HEK293 (cell line): ENCODE measurements around the gene PKP3.

Source experiments
- CTCF ChIA-PET: fragments of 350-600 bp; formaldehyde crosslinking; extraction: SDS; loops from one replicate; lab custom pipeline; 2021; ENCODE audit warnings: antibody characterized with exemption; lab: Yijun Ruan, JAX
- POLR2A ChIA-PET: fragments of 300-600 bp; formaldehyde crosslinking; extraction: SDS; loops from one replicate; lab custom pipeline; 2020; ENCODE audit warnings: antibody characterized with exemption, inconsistent platforms; lab: Yijun Ruan, JAX
- H3K27ac ChIP-seq: fragments of 200-500 bp; sonication (Bioruptor generic); 2 replicates; pipeline ENCODE4 v1.5.1; 2014; ENCODE audit warnings: low read depth, low read length, control low read depth, inconsistent platforms; ENCODE audit errors: extremely low read depth
- H3K36me3 ChIP-seq, 2 experiments: fragments of 200-500 bp in 1 of 2; sonication (Bioruptor generic) in 1 of 2; 1 replicate in 1 of 2; 2 replicates in 1 of 2; pipeline ENCODE4 v1.5.1; 2014 to 2017; ENCODE audit warnings: inconsistent platforms in 2 of 2, low read length in 2 of 2; ENCODE audit not compliant: control insufficient read depth in 2 of 2, insufficient read depth in 1 of 2
- H3K4me1 ChIP-seq: fragments of 200-500 bp; sonication (Bioruptor generic); 2 replicates; pipeline ENCODE4 v1.5.1; 2014; ENCODE audit warnings: mild to moderate bottlenecking, low read length, inconsistent platforms; ENCODE audit not compliant: control insufficient read depth, insufficient read depth
- H3K4me3 ChIP-seq: 2 replicates; pipeline ENCODE4 v1.5.1; 2011; ENCODE audit warnings: low read depth, mild to moderate bottlenecking, control low read depth, low read length, moderate library complexity
- H3K9me3 ChIP-seq: fragments of 200-500 bp; sonication (Bioruptor generic); 2 replicates; pipeline ENCODE4 v1.5.1; 2014; ENCODE audit warnings: low read depth, low read length, inconsistent platforms; ENCODE audit not compliant: control insufficient read depth, insufficient read depth
- BCL11B ChIP-seq: fragments of 450-650 bp; formaldehyde crosslinking; IDR thresholded peaks from 2 replicates; pipeline ENCODE4 v1.5.1; 2016; ENCODE audit warnings: low read depth, missing biosample characterization, missing genetic modification characterization
- EGR2 ChIP-seq: fragments of 450-650 bp; formaldehyde crosslinking; IDR thresholded peaks from 2 replicates; pipeline ENCODE4 v1.5.1; 2016; ENCODE audit warnings: low read depth, missing biosample characterization, missing genetic modification characterization
- GFI1B ChIP-seq: fragments of 450-650 bp; formaldehyde crosslinking; IDR thresholded peaks from 2 replicates; pipeline ENCODE4 v1.5.1; 2016; ENCODE audit warnings: missing biosample characterization, missing genetic modification characterization
- GLIS1 ChIP-seq: fragments of 450-650 bp; formaldehyde crosslinking; IDR thresholded peaks from 2 replicates; pipeline ENCODE4 v1.5.1; 2016; ENCODE audit warnings: missing biosample characterization, missing genetic modification characterization
- KLF1 ChIP-seq: fragments of 450-650 bp; formaldehyde crosslinking; IDR thresholded peaks from 2 replicates; pipeline ENCODE4 v1.5.1; 2016; ENCODE audit warnings: missing biosample characterization, missing genetic modification characterization
- KLF10 ChIP-seq: fragments of 450-650 bp; IDR thresholded peaks from 2 replicates; pipeline ENCODE4 v1.5.1; 2018; ENCODE audit warnings: missing biosample characterization, mild to moderate bottlenecking, missing genetic modification characterization
- TRIM28 ChIP-seq: IDR thresholded peaks from 2 replicates; pipeline ENCODE4 v1.6.1; 2011; ENCODE audit warnings: low read length, control low read depth, borderline replicate concordance
- ZFHX2 ChIP-seq: fragments of 450-650 bp; formaldehyde crosslinking; conservative IDR thresholded peaks from 2 replicates; pipeline ENCODE4 v1.5.1; 2016; ENCODE audit warnings: missing biosample characterization, missing genetic modification characterization
- ZFP41 ChIP-seq: fragments of 450-650 bp; formaldehyde crosslinking; IDR thresholded peaks from 2 replicates; pipeline ENCODE4 v1.5.1; 2016; ENCODE audit warnings: missing biosample characterization, missing genetic modification characterization, borderline replicate concordance
- ZNF157 ChIP-seq: fragments of 450-650 bp; formaldehyde crosslinking; IDR thresholded peaks from 2 replicates; pipeline ENCODE4 v1.5.1; 2016; ENCODE audit warnings: missing biosample characterization, missing genetic modification characterization
- ZNF223 ChIP-seq: fragments of 450-650 bp; formaldehyde crosslinking; IDR thresholded peaks from 2 replicates; pipeline ENCODE4 v1.5.1; 2016; ENCODE audit warnings: missing biosample characterization, missing genetic modification characterization
- ZNF518A ChIP-seq: fragments of 450-650 bp; formaldehyde crosslinking; conservative IDR thresholded peaks from 2 replicates; pipeline ENCODE4 v1.5.1; 2016; ENCODE audit warnings: low read depth, missing biosample characterization, missing genetic modification characterization
- ZNF560 ChIP-seq: fragments of 450-650 bp; formaldehyde crosslinking; IDR thresholded peaks from 2 replicates; pipeline ENCODE4 v1.5.1; 2017; ENCODE audit warnings: missing biosample characterization, missing genetic modification characterization, borderline replicate concordance
- ZNF561 ChIP-seq: fragments of 450-650 bp; IDR thresholded peaks from 2 replicates; pipeline ENCODE4 v1.5.1; 2018; ENCODE audit warnings: missing biosample characterization, missing genetic modification characterization, borderline replicate concordance
- ZNF624 ChIP-seq: fragments of 450-650 bp; formaldehyde crosslinking; IDR thresholded peaks from 2 replicates; pipeline ENCODE4 v1.5.1; 2017; ENCODE audit warnings: missing biosample characterization, missing genetic modification characterization
- ZNF747 ChIP-seq: fragments of 450-650 bp; formaldehyde crosslinking; IDR thresholded peaks from 2 replicates; pipeline ENCODE4 v1.5.1; 2016; ENCODE audit warnings: missing biosample characterization, missing genetic modification characterization
- ZNF837 ChIP-seq: fragments of 450-650 bp; formaldehyde crosslinking; IDR thresholded peaks from 2 replicates; pipeline ENCODE4 v1.5.1; 2016; ENCODE audit warnings: missing biosample characterization, missing genetic modification characterization
- TF ChIP-seq, protein P1 (sequence below): fragments of 450-650 bp; IDR thresholded peaks from 2 replicates; pipeline ENCODE4 v1.5.1; 2018; ENCODE audit warnings: missing biosample characterization, missing genetic modification characterization
- TF ChIP-seq, protein P2 (sequence below): fragments of 450-650 bp; formaldehyde crosslinking; IDR thresholded peaks from 2 replicates; pipeline ENCODE4 v1.5.1; 2016; ENCODE audit warnings: missing biosample characterization, missing genetic modification characterization, low read depth

Gene PKP3

DNA sequence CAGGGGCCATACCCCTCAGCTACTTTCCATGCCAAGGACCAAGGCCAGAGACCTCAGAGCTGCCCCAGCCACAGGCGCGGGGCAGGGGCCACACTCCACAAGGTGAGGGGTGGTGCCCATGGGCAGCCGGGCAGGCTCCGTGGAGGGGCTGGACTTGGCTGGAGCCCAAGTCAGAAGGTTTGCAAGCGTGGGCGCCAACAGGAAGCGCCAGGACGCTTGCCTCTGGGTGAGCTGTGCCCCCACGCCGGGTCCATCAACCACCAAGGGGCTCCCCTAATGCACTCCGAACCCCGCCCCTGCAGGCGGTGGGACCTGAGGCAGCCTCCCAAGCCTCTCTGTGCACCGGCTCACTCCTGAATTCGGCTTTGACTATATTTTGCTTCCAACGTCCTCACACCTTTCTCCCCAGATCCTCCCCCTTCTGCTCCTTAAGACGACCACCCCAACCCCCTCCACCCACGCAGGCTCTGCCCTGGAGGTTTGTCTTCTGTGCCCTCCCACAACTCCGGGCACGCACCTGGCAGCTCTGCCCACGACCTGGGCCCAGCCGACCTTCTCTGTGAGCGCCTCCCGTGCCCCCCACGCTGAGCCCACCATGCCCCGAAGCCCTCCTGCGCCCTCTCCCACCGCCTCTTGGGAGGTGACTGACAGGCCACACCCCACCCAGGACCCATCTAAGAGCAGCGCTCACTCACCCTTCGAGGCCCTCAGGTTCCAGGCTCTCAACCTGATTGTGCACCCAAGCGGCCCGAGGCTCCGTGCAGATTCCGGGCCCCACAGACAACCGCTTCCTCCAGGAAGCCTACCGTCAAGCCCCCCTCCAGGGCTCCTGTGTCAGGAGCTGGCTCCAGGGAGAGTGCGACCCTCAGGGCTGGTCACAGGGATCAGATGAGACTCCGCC, 2.6 kb upstream of the PKP3 start:
- TF ChIP-seq EGR2 (tag by site-specific recombination) (peak; percentile 57; the same call in 1 of the 2 replicates), ZFHX2 (tag by site-specific recombination) (peak; percentile 69), ZNF560 (tag by site-specific recombination) (no peak)
- ChIA-PET POLR2A (interaction anchor here (0.6 kb wide), 1 partner anchor 145 kb away, joined by 3 read pairs; no protein-coding TSS in a partner anchor), CTCF (no interaction called here)
- H3K36me3 ChIP-seq, result peaks cover 0 to 3% of the 10 kb centered on the region in 2 experiments; a peak in 1 of 3 replicates
- no peaks in the 10 kb centered on the region; the same call in 1 of the 2 replicates for H3K4me1 ChIP-seq
- H3K27ac ChIP-seq, result no peak overlapping the region
- H3K4me3 ChIP-seq, result no peak overlapping the region
- H3K9me3 ChIP-seq, result no peaks in the 10 kb centered on the region

- peaks cover 0 to 12% of the 10 kb centered on the region in 2 experiments; a peak in 1 of 3 replicates for H3K36me3 ChIP-seq
- TF ChIP-seq GFI1B (tag by site-specific recombination), result no peak
- TF ChIP-seq TRIM28, result no peak
- no peak for TF ChIP-seq ZNF624 (tag by site-specific recombination)
- TF ChIP-seq ZNF747, result no peak
- no peak for TF ChIP-seq ZNF837
- no peak for TF ChIP-seq ZNF518A (tag by site-specific recombination)
- TF ChIP-seq BCL11B (tag by site-specific recombination), result no peak
- no peak for TF ChIP-seq GLIS1
- TF ChIP-seq ZNF157 (tag by site-specific recombination), result no peak
- TF ChIP-seq KLF10 (tag by site-specific recombination), result no peak
- TF ChIP-seq, protein P1, sequence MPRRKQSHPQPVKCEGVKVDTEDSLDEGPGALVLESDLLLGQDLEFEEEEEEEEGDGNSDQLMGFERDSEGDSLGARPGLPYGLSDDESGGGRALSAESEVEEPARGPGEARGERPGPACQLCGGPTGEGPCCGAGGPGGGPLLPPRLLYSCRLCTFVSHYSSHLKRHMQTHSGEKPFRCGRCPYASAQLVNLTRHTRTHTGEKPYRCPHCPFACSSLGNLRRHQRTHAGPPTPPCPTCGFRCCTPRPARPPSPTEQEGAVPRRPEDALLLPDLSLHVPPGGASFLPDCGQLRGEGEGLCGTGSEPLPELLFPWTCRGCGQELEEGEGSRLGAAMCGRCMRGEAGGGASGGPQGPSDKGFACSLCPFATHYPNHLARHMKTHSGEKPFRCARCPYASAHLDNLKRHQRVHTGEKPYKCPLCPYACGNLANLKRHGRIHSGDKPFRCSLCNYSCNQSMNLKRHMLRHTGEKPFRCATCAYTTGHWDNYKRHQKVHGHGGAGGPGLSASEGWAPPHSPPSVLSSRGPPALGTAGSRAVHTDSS, result no peak
- TF ChIP-seq KLF1 (tag by site-specific recombination), result no peak
- TF ChIP-seq, protein P2, sequence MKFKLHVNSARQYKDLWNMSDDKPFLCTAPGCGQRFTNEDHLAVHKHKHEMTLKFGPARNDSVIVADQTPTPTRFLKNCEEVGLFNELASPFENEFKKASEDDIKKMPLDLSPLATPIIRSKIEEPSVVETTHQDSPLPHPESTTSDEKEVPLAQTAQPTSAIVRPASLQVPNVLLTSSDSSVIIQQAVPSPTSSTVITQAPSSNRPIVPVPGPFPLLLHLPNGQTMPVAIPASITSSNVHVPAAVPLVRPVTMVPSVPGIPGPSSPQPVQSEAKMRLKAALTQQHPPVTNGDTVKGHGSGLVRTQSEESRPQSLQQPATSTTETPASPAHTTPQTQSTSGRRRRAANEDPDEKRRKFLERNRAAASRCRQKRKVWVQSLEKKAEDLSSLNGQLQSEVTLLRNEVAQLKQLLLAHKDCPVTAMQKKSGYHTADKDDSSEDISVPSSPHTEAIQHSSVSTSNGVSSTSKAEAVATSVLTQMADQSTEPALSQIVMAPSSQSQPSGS (tag by site-specific recombination), result no peak
- no peak for TF ChIP-seq ZNF561
- TF ChIP-seq ZFP41, result no peak
- no peak for TF ChIP-seq ZNF223 (tag by site-specific recombination)
- no peaks in the 10 kb centered on the region for H3K9me3 ChIP-seq
- ChIA-PET CTCF (no interaction called here), POLR2A (interaction anchor here (1.0 kb wide), 1 partner anchor 21 kb away, joined by 3 read pairs; no protein-coding TSS in a partner anchor)
- no peak overlapping the region for H3K4me3 ChIP-seq
- no peaks in the 10 kb centered on the region; the same call in 1 of the 2 replicates for H3K4me1 ChIP-seq
- no peak overlapping the region for H3K27ac ChIP-seq
Observed at GRCh38 chr11:392102-392777, 1.8 kb upstream of the PKP3 start.
